HepG2 (cell line): Measurements from ENCODE around the gene NIN. TPM values are rescaled to one million over a fixed set of nuclear protein-coding genes. Genes with fewer than 3 reads are reported as not detected.

Experiments used
- ATAC-seq: fragments of 200-7000 bp; cut with Tn5 transposase; 3 replicates; pipeline ENCODE4 v1.9.1; 2020; ENCODE audit warnings: mild to moderate bottlenecking, moderate library complexity
- BruUV-seq: library from RNA; stranded (reverse); fragments of 400-500 nt; replicated peaks from 2 replicates; lab custom pipeline; 2021; lab: Mats Ljungman, UMichigan
- CTCF ChIA-PET: fragments of 300-600 bp; formaldehyde crosslinking; extraction: SDS; loops from one replicate; lab custom pipeline; 2021; ENCODE audit warnings: low total read pairs, inconsistent platforms, low intra/inter-chr PET ratio; lab: Yijun Ruan, JAX
- POLR2A ChIA-PET: fragments of 350-600 bp; sonication (Branson Sonifier 250); formaldehyde crosslinking; loops from one replicate; lab custom pipeline; 2020; ENCODE audit warnings: antibody characterized with exemption, inconsistent platforms; lab: Yijun Ruan, JAX
- DNase-seq: peaks from one replicate; pipeline ENCODE4 v3.0.0-alpha.2; 2015; ENCODE audit warnings: low spot score
- FAIRE-seq: peaks from 3 replicates; lab custom pipeline; 2011; peaks lifted over from hg19 to GRCh38; lab: Jason Lieb, UNC
- H2AFZ ChIP-seq: one replicate; pipeline ENCODE4 v1.6.1; 2011; ENCODE audit warnings: low read length, inconsistent platforms
- H3K27ac ChIP-seq: fragments of 300-600 bp; 3 replicates; pipeline ENCODE4 v1.8.0; 2011; ENCODE audit warnings: mixed run types, mild to moderate bottlenecking, mixed read lengths, low read length, inconsistent platforms; ENCODE audit not compliant: insufficient read depth; ENCODE audit errors: extremely low read length
- H3K27me3 ChIP-seq, 2 experiments: fragments of 200-600 bp in 1 of 2; 2 replicates in 1 of 2; 3 replicates in 1 of 2; pipeline versions ENCODE4 v1.6.0 to v1.8.0; 2011; ENCODE audit warnings: low read length in 2 of 2, mild to moderate bottlenecking in 2 of 2, moderate library complexity in 2 of 2, inconsistent platforms in 1 of 2; ENCODE audit not compliant: insufficient read depth in 2 of 2, control insufficient read depth in 1 of 2
- H3K36me3 ChIP-seq, 2 experiments: fragments of 200-600 bp in 1 of 2; replicated peaks in 1 of 2; 2 replicates in 1 of 2; 3 replicates in 1 of 2; pipeline versions ENCODE4 v1.5.1 to v1.8.0; 2011; ENCODE audit warnings: low read length in 2 of 2, inconsistent platforms in 1 of 2; ENCODE audit not compliant: insufficient read depth in 2 of 2, control insufficient read depth in 1 of 2
- H3K4me1 ChIP-seq: 2 replicates; pipeline ENCODE4 v1.5.1; 2012; ENCODE audit warnings: low read length, inconsistent platforms; ENCODE audit not compliant: insufficient read depth
- H3K4me2 ChIP-seq: 2 replicates; pipeline ENCODE4 v1.6.0; 2011; ENCODE audit warnings: low read depth, low read length, inconsistent platforms
- H3K4me3 ChIP-seq, 3 experiments: fragments of 200-600 bp in 1 of 3; sonication (generic), shearing (Covaris generic) in 1 of 3; replicated peaks in 1 of 3; 2 replicates each; pipeline ENCODE4 v1.5.1; 2011 to 2016; ENCODE audit warnings: low read length in 3 of 3, inconsistent platforms in 2 of 3, low read depth in 2 of 3, mild to moderate bottlenecking in 2 of 3, control low read depth in 1 of 3, mixed read lengths in 1 of 3; ENCODE audit not compliant: insufficient read depth in 1 of 3
- H3K79me2 ChIP-seq: one replicate; pipeline ENCODE4 v1.6.1; 2011; ENCODE audit warnings: low read length, inconsistent platforms; ENCODE audit not compliant: insufficient read depth
- H3K9ac ChIP-seq: 2 replicates; pipeline ENCODE4 v1.6.0; 2011; ENCODE audit warnings: mild to moderate bottlenecking, low read depth, low read length, inconsistent platforms; ENCODE audit not compliant: insufficient read depth
- H3K9me3 ChIP-seq: 2 replicates; pipeline ENCODE4 v1.5.1; 2012; ENCODE audit warnings: mild to moderate bottlenecking, low read length
- H4K20me1 ChIP-seq: 2 replicates; pipeline ENCODE4 v1.6.0; 2011; ENCODE audit warnings: inconsistent platforms, mild to moderate bottlenecking, low read length, moderate library complexity; ENCODE audit not compliant: insufficient read depth
- AGO2 ChIP-seq: fragments of 200-400 bp; formaldehyde crosslinking; optimal IDR thresholded peaks from 2 replicates; pipeline ENCODE3; 2017; ENCODE audit warnings: mild to moderate bottlenecking, low read depth, low read length, moderate library complexity
- CERS6 ChIP-seq: sonication (generic); formaldehyde crosslinking; IDR thresholded peaks from 2 replicates; pipeline ENCODE4 v1.5.0; 2020; ENCODE audit warnings: missing genetic modification reagents
- GRHL1 ChIP-seq: sonication (generic); formaldehyde crosslinking; conservative IDR thresholded peaks from 2 replicates; pipeline ENCODE4 v1.8.0; 2022; ENCODE audit warnings: missing genetic modification reagents
- MAFK ChIP-seq, 2 experiments: IDR thresholded peaks in 1 of 2; conservative IDR thresholded peaks in 1 of 2; 2 replicates each; pipeline ENCODE4 v1.6.1; 2011; ENCODE audit warnings: improper control_type of control experiment in 2 of 2, low read length in 2 of 2
- NFE2L1 ChIP-seq: sonication (generic); formaldehyde crosslinking; IDR thresholded peaks from 2 replicates; pipeline ENCODE4 v1.4.0; 2020; ENCODE audit warnings: missing genetic modification reagents, mild to moderate bottlenecking, borderline replicate concordance
- ZMYM3 ChIP-seq: sonication (generic); formaldehyde crosslinking; IDR thresholded peaks from 2 replicates; pipeline ENCODE4 v1.5.1; 2020; ENCODE audit warnings: mild to moderate bottlenecking, missing genetic modification reagents
- ZNF318 ChIP-seq: sonication (generic); formaldehyde crosslinking; IDR thresholded peaks from 2 replicates; pipeline ENCODE4 v1.4.0; 2020; ENCODE audit warnings: mild to moderate bottlenecking, missing genetic modification reagents
- ZNF362 ChIP-seq: sonication (generic); formaldehyde crosslinking; IDR thresholded peaks from 2 replicates; pipeline ENCODE4 v1.4.0; 2020; ENCODE audit warnings: missing genetic modification reagents, mild to moderate bottlenecking, borderline replicate concordance
- ZNF562 ChIP-seq: sonication (generic); formaldehyde crosslinking; IDR thresholded peaks from 2 replicates; pipeline ENCODE4 v1.8.0; 2022; ENCODE audit warnings: missing genetic modification reagents, borderline replicate concordance
- ZNF598 ChIP-seq: sonication (generic); formaldehyde crosslinking; IDR thresholded peaks from 2 replicates; pipeline ENCODE4 v1.5.1; 2020; ENCODE audit warnings: mild to moderate bottlenecking, missing genetic modification reagents, borderline replicate concordance
- ZZZ3 ChIP-seq: sonication (generic); formaldehyde crosslinking; IDR thresholded peaks from 2 replicates; pipeline ENCODE4 v1.4.0; 2020; ENCODE audit warnings: missing genetic modification reagents, mild to moderate bottlenecking, borderline replicate concordance
- WGBS: methylation state at CpG from one replicate; pipeline ENCODE4 v1.1.6; 2017; ENCODE audit warnings: low lambda C conversion rate; 5-methylcytosine and 5-hydroxymethylcytosine counted together
- in situ Hi-C: cut with HindIII; loops from 2 replicates; pipeline ENCODE4 v1.10.0; 2017; ENCODE audit warnings: low pct_unique_long_range_greater_than_20kb; ENCODE audit not compliant: extremely low pct_ligation_motif_present
- intact Hi-C: fragments of 100-400 bp; cut with micrococcal nuclease; formaldehyde crosslinking; loops from one replicate; pipeline ENCODE4 v1.10.0; 2022; ENCODE audit not compliant: unreplicated experiment
- polyA plus RNA-seq, 8 experiments: library from polyadenylated mRNA; depleted of rRNA in 3 of 8; stranded (reverse) in 7 of 8; unstranded in 1 of 8; fragments of >200 nt; fragmentation: Illumina TruSeq in 4 of 8; extraction: Trizol in 4 of 8; gene quantifications; 2 replicates each; pipeline versions ENCODE4 v1.2.1 to v1.2.3, GENCODE V29; 2011 to 2016; ENCODE audit warnings: low read depth in 4 of 8, missing spikeins in 1 of 8, mixed read lengths in 1 of 8; ENCODE audit not compliant: insufficient read depth in 1 of 8
- total RNA-seq, 5 experiments: library from RNA; depleted of rRNA; stranded (reverse); fragments of >200 nt; fragmentation: Illumina TruSeq; extraction: Trizol; gene quantifications; 2 replicates each; pipeline ENCODE4 v1.2.3, GENCODE V29; 2016; ENCODE audit warnings: low read depth in 1 of 5

NIN gene
- total and polyA plus RNA-seq, 2 of the 13 experiments (the other 11 are each of a cell fraction or from before 2014, with no cell fraction given), result 2.8 to 9.7 TPM

GRCh38 chr14:50768680-50769079, 62.3 kb downstream of the NIN start:
- H3K27me3 ChIP-seq, result no peaks in the 10 kb centered on the region; a peak in 1 of 5 replicates
- intact Hi-C loops (no loop called here), in situ Hi-C loops (no loop called here)
- no peak overlapping the region for H3K9ac ChIP-seq
- no peaks in the 10 kb centered on the region for H3K4me1 ChIP-seq
- DNase-seq, result no peak
- H3K79me2 ChIP-seq, result no peaks in the 10 kb centered on the region
- H3K4me2 ChIP-seq, result no peak overlapping the region
- H4K20me1 ChIP-seq, result no peaks in the 10 kb centered on the region
- peaks cover 7 to 30% of the 10 kb centered on the region in 2 experiments; a peak in 4 of 5 replicates for H3K36me3 ChIP-seq
- no peak overlapping the region for H3K4me3 ChIP-seq
- BruUV-seq, result no TSS peak
- CTCF ChIA-PET, result no interaction called here
- FAIRE-seq, result no peak
- no peaks in the 10 kb centered on the region for H3K9me3 ChIP-seq
- POLR2A ChIA-PET, result no interaction called here
- H3K27ac ChIP-seq, result no peak overlapping the region
- ATAC-seq, result no peak
- no peak overlapping the region for H2AFZ ChIP-seq
- WGBS, result 85% methylated on average over 3 of the region's 3 CpGs
- no peak for TF ChIP-seq AGO2
- TF ChIP-seq CERS6 (CRISPR knock-in tag), result no peak
- no peak for TF ChIP-seq ZNF362 (CRISPR knock-in tag)
- no peak for TF ChIP-seq ZZZ3 (CRISPR knock-in tag)
- TF ChIP-seq ZNF598 (CRISPR knock-in tag), result no peak
- no peak for TF ChIP-seq MAFK (conservative IDR thresholded peaks at IDR 0.05 in 1 of 2, IDR thresholded peaks at IDR 0.05 in 1 of 2; ENCODE audit: low read length in 2 of 2)
- no peak for TF ChIP-seq ZNF318 (CRISPR knock-in tag)
- TF ChIP-seq ZMYM3 (CRISPR knock-in tag), result no peak
- TF ChIP-seq ZNF562 (CRISPR knock-in tag), result no peak
- no peak for TF ChIP-seq GRHL1 (CRISPR knock-in tag)
- TF ChIP-seq NFE2L1 (CRISPR knock-in tag), result no peak
